Measurements from ENCODE around the gene TMEM126B. TPM values are rescaled to one million over a fixed set of nuclear protein-coding genes. Genes with fewer than 3 reads are reported as not detected.

TMEM126B gene
- total RNA-seq, 1 experiment from 2014 or later = 74.0 TPM

- Mint-ChIP-seq H3K27ac (no peak overlapping the region), H3K4me3 (no peak overlapping the region), H3K9me3 (peaks cover 13 to 14% of the 10 kb centered on the region in 2 experiments), H3K4me1 (peaks cover 10 to 21% of the 10 kb centered on the region in 2 experiments), H3K36me3 (ENCODE audit: insufficient read depth in 1 of 3, low read depth in 3 of 3) (peaks cover 15 to 25% (median 24%) of the 10 kb centered on the region in 3 experiments), H3K27me3 (ENCODE audit: low read depth) (peaks cover 19% of the 10 kb centered on the region)
- H3K18ac ChIP-seq (ENCODE audit: insufficient read length, low read depth, low read length) = no peak overlapping the region
- H4K91ac ChIP-seq (ENCODE audit: insufficient read length, low read depth, low read length) = no peak overlapping the region
- no peak overlapping the region for H3K9ac ChIP-seq (ENCODE audit: extremely low read depth, insufficient read length, low read length)
- H2BK15ac ChIP-seq (ENCODE audit: low read depth, low read length) = no peak overlapping the region
- no peak overlapping the region for H2BK20ac ChIP-seq (ENCODE audit: low read depth, low read length, poor library complexity, severe bottlenecking)
- no peak overlapping the region for H2BK120ac ChIP-seq (ENCODE audit: low read depth, low read length, poor library complexity, severe bottlenecking)
- WGBS (ENCODE audit: extremely low coverage, insufficient read length, low lambda C conversion rate) = no CpG with 5 or more reads among the region's 3 CpGs
- no peak overlapping the region for H3K23ac ChIP-seq (ENCODE audit: insufficient read length, low read depth, low read length)
- H3K27ac ChIP-seq (ENCODE audit: insufficient read length, low read depth, low read length) = no peak overlapping the region
- H2AFZ ChIP-seq (ENCODE audit: low read length) = no peak overlapping the region
- no peak overlapping the region for H2BK5ac ChIP-seq (ENCODE audit: insufficient read length, low read length)
- H3T11ph ChIP-seq (ENCODE audit: low read length) = no peak overlapping the region
- no peak overlapping the region for H3K14ac ChIP-seq (ENCODE audit: insufficient read depth, low read length)
- H4K8ac ChIP-seq (replicated peaks; ENCODE audit: insufficient read length, low read depth, low read length) = no peak overlapping the region
- no peaks in the 10 kb centered on the region for H3K9me3 ChIP-seq (ENCODE audit: control insufficient read depth, low read depth, low read length)
- no peaks in the 10 kb centered on the region for H3K79me1 ChIP-seq (ENCODE audit: insufficient read depth, low read depth, low read length, poor library complexity, severe bottlenecking)
- no peak overlapping the region for H2BK12ac ChIP-seq (ENCODE audit: insufficient read length, low read depth, low read length)
- H3K79me2 ChIP-seq (ENCODE audit: insufficient read depth, low read length) = peaks cover 22% of the 10 kb centered on the region
- no peaks in the 10 kb centered on the region for H3K4me1 ChIP-seq (ENCODE audit: insufficient read depth, low read length)
- no peaks in the 10 kb centered on the region for H4K20me1 ChIP-seq (ENCODE audit: control insufficient read depth, insufficient read depth, insufficient read length)
- no peak overlapping the region for H4K5ac ChIP-seq (ENCODE audit: insufficient read length, low read depth, low read length)
- no peak for DNase-seq
- no peak overlapping the region for H3K4me2 ChIP-seq (ENCODE audit: insufficient read depth, insufficient read length, low read length)
- peaks cover 7% of the 10 kb centered on the region for H3K23me2 ChIP-seq (ENCODE audit: insufficient read length, low read depth, low read length, poor library complexity, severe bottlenecking)
- H3K27me3 ChIP-seq (ENCODE audit: insufficient read depth, low read length) = no peaks in the 10 kb centered on the region; the same call in 1 of the 2 replicates
- H2AK5ac ChIP-seq (ENCODE audit: insufficient read length, low read length) = no peak overlapping the region
- H3K56ac ChIP-seq (ENCODE audit: insufficient read length, low read depth, low read length) = no peak overlapping the region
- H3K4ac ChIP-seq (ENCODE audit: low read depth, low read length) = no peak overlapping the region
- TF ChIP-seq, protein P1, sequence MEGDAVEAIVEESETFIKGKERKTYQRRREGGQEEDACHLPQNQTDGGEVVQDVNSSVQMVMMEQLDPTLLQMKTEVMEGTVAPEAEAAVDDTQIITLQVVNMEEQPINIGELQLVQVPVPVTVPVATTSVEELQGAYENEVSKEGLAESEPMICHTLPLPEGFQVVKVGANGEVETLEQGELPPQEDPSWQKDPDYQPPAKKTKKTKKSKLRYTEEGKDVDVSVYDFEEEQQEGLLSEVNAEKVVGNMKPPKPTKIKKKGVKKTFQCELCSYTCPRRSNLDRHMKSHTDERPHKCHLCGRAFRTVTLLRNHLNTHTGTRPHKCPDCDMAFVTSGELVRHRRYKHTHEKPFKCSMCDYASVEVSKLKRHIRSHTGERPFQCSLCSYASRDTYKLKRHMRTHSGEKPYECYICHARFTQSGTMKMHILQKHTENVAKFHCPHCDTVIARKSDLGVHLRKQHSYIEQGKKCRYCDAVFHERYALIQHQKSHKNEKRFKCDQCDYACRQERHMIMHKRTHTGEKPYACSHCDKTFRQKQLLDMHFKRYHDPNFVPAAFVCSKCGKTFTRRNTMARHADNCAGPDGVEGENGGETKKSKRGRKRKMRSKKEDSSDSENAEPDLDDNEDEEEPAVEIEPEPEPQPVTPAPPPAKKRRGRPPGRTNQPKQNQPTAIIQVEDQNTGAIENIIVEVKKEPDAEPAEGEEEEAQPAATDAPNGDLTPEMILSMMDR (conservative IDR thresholded peaks at IDR 0.05) = no peak
These were observed 38.3 kb downstream of the TMEM126B start for GRCh38 chr11:85666687-85667086.

All from H9 (cell line).